AG04449 (cell line): ENCODE results near the gene LRPPRC.

Experiments
- CTCF ChIA-PET: fragments of 350-600 bp; formaldehyde crosslinking; extraction: SDS; loops from one replicate; lab custom pipeline; 2021; ENCODE audit warnings: antibody characterized with exemption; lab: Yijun Ruan, JAX
- POLR2A ChIA-PET: fragments of 400-600, 350-600 bp; formaldehyde crosslinking; extraction: SDS; loops from one replicate; lab custom pipeline; 2020; ENCODE audit warnings: antibody characterized with exemption, inconsistent platforms; lab: Yijun Ruan, JAX
- DNase-seq: peaks from one replicate; pipeline ENCODE4 v3.0.0-alpha.2; 2010; ENCODE audit warnings: low read depth, low spot score
- H3K4me3 ChIP-seq: 2 replicates; pipeline ENCODE4 v1.5.1; 2011; ENCODE audit warnings: low read depth, mild to moderate bottlenecking, control low read depth, low read length
- TF ChIP-seq, protein P1 (sequence below): IDR thresholded peaks from one replicate; pipeline ENCODE4 v1.5.1; 2011; ENCODE audit warnings: mild to moderate bottlenecking, moderate library complexity, low read length, control low read depth, inconsistent platforms; ENCODE audit not compliant: insufficient read depth; ENCODE audit errors: missing control alignments

The LRPPRC gene

DNA sequence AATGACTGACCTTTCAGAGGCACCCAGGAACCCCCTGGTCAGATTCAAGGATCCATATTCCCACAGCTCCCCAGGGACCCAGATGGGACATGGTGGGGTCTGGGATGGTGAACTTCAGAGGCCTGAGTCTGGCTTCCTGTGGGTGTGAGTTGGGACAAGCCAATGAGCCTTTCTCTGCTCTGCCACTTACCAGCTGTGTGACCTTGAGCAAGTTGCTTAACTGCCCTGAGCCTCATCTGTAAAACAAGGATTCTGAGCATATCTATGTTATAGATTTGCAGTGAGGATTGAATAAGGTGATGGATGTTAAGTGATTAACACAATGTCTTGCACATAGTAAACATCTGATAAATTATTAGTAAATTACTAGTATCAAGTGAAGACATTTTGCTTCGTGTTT is 150.6 kb downstream of the LRPPRC start:
- TF ChIP-seq, protein P1, sequence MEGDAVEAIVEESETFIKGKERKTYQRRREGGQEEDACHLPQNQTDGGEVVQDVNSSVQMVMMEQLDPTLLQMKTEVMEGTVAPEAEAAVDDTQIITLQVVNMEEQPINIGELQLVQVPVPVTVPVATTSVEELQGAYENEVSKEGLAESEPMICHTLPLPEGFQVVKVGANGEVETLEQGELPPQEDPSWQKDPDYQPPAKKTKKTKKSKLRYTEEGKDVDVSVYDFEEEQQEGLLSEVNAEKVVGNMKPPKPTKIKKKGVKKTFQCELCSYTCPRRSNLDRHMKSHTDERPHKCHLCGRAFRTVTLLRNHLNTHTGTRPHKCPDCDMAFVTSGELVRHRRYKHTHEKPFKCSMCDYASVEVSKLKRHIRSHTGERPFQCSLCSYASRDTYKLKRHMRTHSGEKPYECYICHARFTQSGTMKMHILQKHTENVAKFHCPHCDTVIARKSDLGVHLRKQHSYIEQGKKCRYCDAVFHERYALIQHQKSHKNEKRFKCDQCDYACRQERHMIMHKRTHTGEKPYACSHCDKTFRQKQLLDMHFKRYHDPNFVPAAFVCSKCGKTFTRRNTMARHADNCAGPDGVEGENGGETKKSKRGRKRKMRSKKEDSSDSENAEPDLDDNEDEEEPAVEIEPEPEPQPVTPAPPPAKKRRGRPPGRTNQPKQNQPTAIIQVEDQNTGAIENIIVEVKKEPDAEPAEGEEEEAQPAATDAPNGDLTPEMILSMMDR = no peak
- POLR2A ChIA-PET = no interaction called here
- no peak overlapping the region for H3K4me3 ChIP-seq
- no peak for DNase-seq
- CTCF ChIA-PET = no interaction called here

DNA sequence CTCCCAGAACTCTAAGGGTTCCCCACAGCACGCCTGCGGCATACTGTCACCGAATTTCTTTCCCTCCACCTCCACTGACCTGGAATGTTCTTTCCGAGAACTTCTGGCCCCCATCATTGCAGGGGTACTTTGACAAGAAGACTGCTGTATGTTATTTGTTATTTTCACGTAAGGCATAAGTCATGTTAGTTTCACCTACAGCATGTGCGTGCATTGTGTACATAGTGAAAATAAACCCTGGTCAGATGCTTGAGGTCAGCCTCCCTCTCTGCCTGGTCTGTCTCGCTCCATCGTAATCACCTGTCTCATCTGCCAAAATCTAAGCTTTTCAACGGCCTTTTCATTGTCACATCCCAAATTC is 152.9 kb downstream of the LRPPRC start:
- ChIA-PET CTCF (no interaction called here), POLR2A (no interaction called here)
- no peak for DNase-seq
- no peak overlapping the region for H3K4me3 ChIP-seq
- TF ChIP-seq, protein P1 = no peak

DNA sequence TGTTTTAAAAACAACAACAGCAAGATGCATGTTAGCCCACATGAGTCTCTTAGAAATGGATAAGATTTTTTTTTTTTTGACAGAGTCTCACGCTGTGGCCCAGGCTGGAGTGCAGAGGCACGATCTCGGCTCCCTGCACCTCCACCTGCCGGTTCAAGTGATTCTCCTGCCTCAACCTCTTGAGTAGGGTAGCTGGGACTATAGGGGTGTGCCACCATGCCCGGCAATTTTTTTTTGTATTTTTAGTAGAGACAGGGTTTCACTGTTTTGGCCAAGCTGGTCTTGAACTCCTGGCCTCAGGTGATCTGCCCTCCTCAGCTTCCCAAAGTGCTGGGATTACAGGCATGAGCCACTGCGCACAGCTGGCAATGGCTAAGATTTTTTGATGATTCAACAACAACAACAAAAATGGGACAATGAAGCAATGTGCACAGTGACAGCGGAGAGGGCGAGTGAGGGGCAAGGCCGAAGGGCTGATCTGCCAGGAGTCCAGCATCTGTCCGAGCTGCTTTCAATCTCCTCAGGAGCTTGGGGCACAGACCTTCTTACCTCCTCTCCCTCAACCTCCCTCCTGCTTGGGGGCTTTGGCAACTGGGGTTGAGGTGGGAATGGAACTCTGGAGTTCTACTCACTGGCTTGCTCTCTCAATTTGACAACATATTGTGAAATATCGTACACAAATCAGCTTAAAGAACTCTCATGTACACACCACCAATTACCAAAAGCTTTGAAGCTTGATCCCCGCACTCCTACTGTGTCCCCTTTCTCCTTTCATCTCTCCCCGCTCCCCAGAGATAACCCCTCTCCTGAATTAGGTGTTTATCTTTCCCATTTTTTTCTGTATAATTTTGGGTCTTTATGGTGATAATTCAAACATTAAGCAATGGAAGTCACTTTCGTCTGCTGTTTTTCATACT is 153.6 kb downstream of the LRPPRC start:
- CTCF ChIA-PET = no interaction called here
- TF ChIP-seq, protein P1 = no peak
- no peak overlapping the region for H3K4me3 ChIP-seq
- POLR2A ChIA-PET = no interaction called here
- DNase-seq = no peak

- DNase-seq = no peak
- TF ChIP-seq, protein P1 = no peak
- ChIA-PET CTCF (no interaction called here), POLR2A (no interaction called here)
- H3K4me3 ChIP-seq = no peak overlapping the region
Measured at GRCh38 chr2:43840965-43841364, 154.8 kb downstream of the LRPPRC start.

- no peak for DNase-seq
- TF ChIP-seq, protein P1 = no peak
- no peak overlapping the region for H3K4me3 ChIP-seq
- ChIA-PET POLR2A (no interaction called here), CTCF (no interaction called here)
Measured at GRCh38 chr2:43839776-43840564, 155.8 kb downstream of the LRPPRC start.
